ENCODE results near the gene THAP8. TPM values are rescaled to one million over a fixed set of nuclear protein-coding genes. Genes with fewer than 3 reads are reported as not detected.
A peak's percentile ranks its signal among the peaks of the same experiment; 100 is the strongest.

THAP8 gene
- total RNA-seq, 4 donors from 2014 or later: 4.6 to 6.5 (median 6.2) TPM; not detected in 1

DNA sequence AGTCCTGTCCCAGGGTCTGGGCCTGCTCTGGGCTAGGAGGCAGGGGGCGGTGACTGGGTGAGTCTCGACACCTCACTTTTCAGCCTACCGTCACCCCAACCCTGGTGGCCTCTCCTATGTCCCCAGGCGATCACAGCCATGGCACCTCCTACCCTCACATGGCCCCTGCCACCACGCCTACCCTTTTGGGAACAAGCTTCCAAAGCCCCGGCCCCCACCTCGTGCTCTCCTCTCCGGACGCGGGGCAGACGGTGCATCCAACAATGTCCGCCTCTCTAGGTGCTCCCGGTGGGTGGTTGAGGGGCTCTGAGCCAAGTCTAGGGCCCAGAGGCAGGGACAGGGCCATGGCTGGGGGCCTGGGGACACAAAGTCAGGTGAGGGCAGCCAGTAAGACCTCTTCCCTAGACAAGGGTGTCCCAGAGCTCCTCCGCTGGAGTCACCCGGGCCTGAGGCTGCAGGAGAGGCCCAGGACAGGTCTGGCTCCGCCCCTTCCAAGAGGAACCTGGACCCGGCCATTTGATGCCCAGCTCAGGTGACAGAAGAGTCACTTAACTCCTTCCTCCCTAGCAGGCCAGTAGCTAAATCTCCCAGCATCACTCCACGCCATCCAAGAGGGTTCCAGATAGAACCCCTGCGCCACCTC is 45.6 kb downstream of the THAP8 start, which contains the start of gene SYNE4:
SYNE4 (minus strand) TSS at position 478 of the 643 bp plus-strand sequence; CDS start at position 346, 132 bp downstream.
- no peaks in the 10 kb centered on the region for H3K9me3 ChIP-seq
- TF ChIP-seq POLR2A (IDR thresholded peaks at IDR 0.05): no peak
- TF ChIP-seq, protein P1, sequence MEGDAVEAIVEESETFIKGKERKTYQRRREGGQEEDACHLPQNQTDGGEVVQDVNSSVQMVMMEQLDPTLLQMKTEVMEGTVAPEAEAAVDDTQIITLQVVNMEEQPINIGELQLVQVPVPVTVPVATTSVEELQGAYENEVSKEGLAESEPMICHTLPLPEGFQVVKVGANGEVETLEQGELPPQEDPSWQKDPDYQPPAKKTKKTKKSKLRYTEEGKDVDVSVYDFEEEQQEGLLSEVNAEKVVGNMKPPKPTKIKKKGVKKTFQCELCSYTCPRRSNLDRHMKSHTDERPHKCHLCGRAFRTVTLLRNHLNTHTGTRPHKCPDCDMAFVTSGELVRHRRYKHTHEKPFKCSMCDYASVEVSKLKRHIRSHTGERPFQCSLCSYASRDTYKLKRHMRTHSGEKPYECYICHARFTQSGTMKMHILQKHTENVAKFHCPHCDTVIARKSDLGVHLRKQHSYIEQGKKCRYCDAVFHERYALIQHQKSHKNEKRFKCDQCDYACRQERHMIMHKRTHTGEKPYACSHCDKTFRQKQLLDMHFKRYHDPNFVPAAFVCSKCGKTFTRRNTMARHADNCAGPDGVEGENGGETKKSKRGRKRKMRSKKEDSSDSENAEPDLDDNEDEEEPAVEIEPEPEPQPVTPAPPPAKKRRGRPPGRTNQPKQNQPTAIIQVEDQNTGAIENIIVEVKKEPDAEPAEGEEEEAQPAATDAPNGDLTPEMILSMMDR (IDR thresholded peaks at IDR 0.05): no peak
- DNase-seq: no peak
- H3K27me3 ChIP-seq: no peaks in the 10 kb centered on the region
- H3K4me1 ChIP-seq: peaks cover 0 to 5% of the 10 kb centered on the region in 2 donors
- H3K4me3 ChIP-seq: peak within 1 kb of the TSS; percentile 22 to 42
- intact Hi-C loops (cut with DNase I; ENCODE audit: low total_unique reads): no loop called here
- peak within 1 kb of the TSS; percentile 23 to 67 for H3K27ac ChIP-seq
- H3K36me3 ChIP-seq: no peaks in the 10 kb centered on the region

DNA sequence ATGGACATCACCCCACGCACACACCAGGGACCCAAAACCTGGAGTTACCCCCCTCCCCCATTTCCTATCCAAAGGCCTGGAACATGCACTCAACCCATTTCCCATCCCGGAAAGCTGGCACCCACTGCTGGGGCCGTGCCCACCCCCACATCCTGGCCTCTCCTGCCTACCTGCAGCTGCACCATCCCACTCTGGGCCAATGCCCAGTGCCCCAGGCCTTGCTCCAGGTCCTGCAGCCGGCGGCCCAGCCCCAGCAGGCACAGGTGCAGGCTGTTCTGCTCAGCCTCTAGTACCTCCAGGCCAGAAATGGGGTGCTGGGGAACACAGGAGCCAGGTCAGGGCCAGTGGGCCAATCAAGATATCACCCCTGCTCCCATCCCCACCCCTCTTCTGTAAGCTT is 47.1 kb downstream of the THAP8 start:
- no peak for DNase-seq
- no peak for TF ChIP-seq POLR2A (IDR thresholded peaks at IDR 0.05)
- TF ChIP-seq, protein P1 (IDR thresholded peaks at IDR 0.05): no peak
- intact Hi-C loops (cut with DNase I; ENCODE audit: low total_unique reads): no loop called here
- no peak overlapping the region for H3K27ac ChIP-seq
- peaks cover 0 to 5% of the 10 kb centered on the region in 2 donors for H3K4me1 ChIP-seq
- no peak overlapping the region for H3K4me3 ChIP-seq
- H3K27me3 ChIP-seq: no peaks in the 10 kb centered on the region
- H3K36me3 ChIP-seq: no peaks in the 10 kb centered on the region
- no peaks in the 10 kb centered on the region for H3K9me3 ChIP-seq

GRCh38 chr19:36003284-36003683 is 50.8 kb downstream of the THAP8 start:
- no peak overlapping the region for H3K27ac ChIP-seq
- no peak for TF ChIP-seq POLR2A (IDR thresholded peaks at IDR 0.05)
- H3K27me3 ChIP-seq: no peaks in the 10 kb centered on the region
- H3K36me3 ChIP-seq: no peaks in the 10 kb centered on the region
- no peaks in the 10 kb centered on the region for H3K9me3 ChIP-seq
- H3K4me1 ChIP-seq: peaks cover 4 to 10% of the 10 kb centered on the region in 2 donors
- intact Hi-C loops (cut with DNase I; ENCODE audit: low total_unique reads): no loop called here
- H3K4me3 ChIP-seq: no peak overlapping the region
- DNase-seq: no peak

DNA sequence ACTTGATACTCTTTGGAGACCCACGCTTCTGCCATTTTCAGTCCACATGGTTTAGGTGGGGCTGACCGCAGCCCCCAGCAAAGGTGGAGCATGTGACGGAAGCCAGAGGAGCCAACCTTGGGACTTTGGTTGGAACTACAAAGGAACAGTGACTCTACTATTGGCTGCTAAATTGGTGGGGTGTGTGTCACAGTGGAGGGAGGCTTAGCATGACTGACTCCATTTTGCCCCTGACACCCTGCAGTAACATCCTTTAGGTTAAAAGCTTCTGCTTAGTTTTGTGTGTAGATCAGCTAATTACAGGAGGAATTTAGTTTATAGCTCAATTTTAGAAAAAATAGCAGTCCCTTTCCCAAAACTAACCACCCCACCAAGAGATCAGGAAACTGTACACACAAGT is 52.5 kb downstream of the THAP8 start:
- Histone ChIP-seq H3K4me1 (peaks cover 4 to 10% of the 10 kb centered on the region in 2 donors), H3K27me3 (no peaks in the 10 kb centered on the region), H3K27ac (peak overlapping the region in 1 of 2 donors; percentile 79), H3K36me3 (no peaks in the 10 kb centered on the region), H3K9me3 (no peaks in the 10 kb centered on the region), H3K4me3 (no peak overlapping the region)
- intact Hi-C loops (cut with DNase I; ENCODE audit: low total_unique reads): no loop called here
- TF ChIP-seq, protein P1 (IDR thresholded peaks at IDR 0.05): no peak
- no peak for TF ChIP-seq POLR2A (IDR thresholded peaks at IDR 0.05)
- DNase-seq: no peak

DNA sequence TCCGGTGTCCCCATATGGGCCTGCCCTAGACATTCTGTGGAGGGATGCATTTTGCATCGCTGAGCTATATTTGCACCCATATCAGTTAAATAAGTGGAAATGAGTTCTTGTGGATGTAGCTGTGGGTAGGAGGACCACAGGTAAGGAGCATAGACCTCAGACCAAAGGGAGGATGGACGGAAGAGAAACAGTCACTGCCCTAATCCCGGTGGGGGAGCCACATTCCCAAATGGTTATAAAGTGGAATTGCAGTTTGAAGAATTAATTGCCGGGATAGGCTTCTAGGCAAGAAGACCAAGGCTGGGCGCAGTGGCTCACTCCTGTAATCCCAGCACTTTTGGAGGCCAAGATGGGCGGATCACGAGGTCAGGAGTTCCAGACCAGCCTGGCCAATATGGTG is 57.3 kb downstream of the THAP8 start:
- H3K9me3 ChIP-seq: no peaks in the 10 kb centered on the region
- no peaks in the 10 kb centered on the region for H3K27me3 ChIP-seq
- no peak for DNase-seq
- TF ChIP-seq, protein P1 (IDR thresholded peaks at IDR 0.05): no peak
- no peak for TF ChIP-seq POLR2A (IDR thresholded peaks at IDR 0.05)
- H3K27ac ChIP-seq: peak overlapping the region in 1 of 2 donors; percentile 82
- no peak overlapping the region for H3K4me3 ChIP-seq
- intact Hi-C loops (cut with DNase I; ENCODE audit: low total_unique reads): no loop called here
- peaks cover 4 to 10% of the 10 kb centered on the region in 2 donors for H3K4me1 ChIP-seq
- no peaks in the 10 kb centered on the region for H3K36me3 ChIP-seq

All from uterus (tissue), 4 donors.